ENCODE results near the gene UBE2F.

UBE2F gene

DNA sequence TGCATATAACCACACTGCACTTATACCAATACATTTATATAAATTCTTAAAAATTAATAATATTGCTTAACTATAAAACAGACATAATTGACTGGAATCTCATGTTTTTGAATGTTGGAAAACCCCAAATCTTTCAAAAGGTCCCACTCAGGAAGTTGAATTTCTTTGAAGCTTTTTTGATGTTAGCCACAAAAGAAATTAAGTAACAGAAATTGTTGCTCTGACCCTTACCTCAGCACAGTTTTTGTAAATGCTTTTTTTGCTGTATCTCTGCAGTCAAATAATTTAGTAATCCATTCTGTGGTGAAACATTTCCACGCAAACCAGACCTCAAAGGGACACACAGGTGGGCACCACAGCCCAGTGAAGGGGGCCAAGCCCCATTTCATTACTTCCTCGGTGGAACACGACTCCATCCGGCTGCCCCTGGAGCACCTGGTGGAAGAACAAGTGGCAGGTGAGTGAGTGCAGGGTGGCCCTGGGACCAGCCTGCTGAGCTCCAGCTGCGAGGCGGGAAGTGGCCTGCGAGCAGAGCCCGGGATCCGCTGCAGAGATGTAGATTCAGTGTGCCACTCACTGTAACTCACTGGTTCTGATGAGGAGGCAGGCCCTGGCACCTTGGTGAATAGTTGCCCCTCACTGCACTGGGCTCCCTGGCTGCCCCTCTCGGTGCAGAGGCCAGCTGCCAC lies 102.4 kb downstream of the UBE2F start:
- H3K9ac ChIP-seq (ENCODE audit: low read depth, low read length): no peak overlapping the region
- no peaks in the 10 kb centered on the region for H3K9me3 ChIP-seq (ENCODE audit: insufficient read depth, low read depth, low read length)
- no peak overlapping the region for H3K4me3 ChIP-seq (ENCODE audit: low read length)
- no peaks in the 10 kb centered on the region for H3K27me3 ChIP-seq (ENCODE audit: insufficient read depth, low read length)
- H3K27ac ChIP-seq (ENCODE audit: low read length): no peak overlapping the region
- no peaks in the 10 kb centered on the region for H3K4me1 ChIP-seq (ENCODE audit: insufficient read depth, low read length)
- peaks cover 93% of the 10 kb centered on the region for H3K36me3 ChIP-seq (ENCODE audit: insufficient read depth, low read depth, low read length)

- H3K27me3 ChIP-seq (ENCODE audit: insufficient read depth, low read length): no peaks in the 10 kb centered on the region
- H3K9ac ChIP-seq (ENCODE audit: low read depth, low read length): no peak overlapping the region
- peaks cover 93% of the 10 kb centered on the region for H3K36me3 ChIP-seq (ENCODE audit: insufficient read depth, low read depth, low read length)
- no peak overlapping the region for H3K27ac ChIP-seq (ENCODE audit: low read length)
- H3K4me3 ChIP-seq (ENCODE audit: low read length): no peak overlapping the region
- no peaks in the 10 kb centered on the region for H3K9me3 ChIP-seq (ENCODE audit: insufficient read depth, low read depth, low read length)
- no peaks in the 10 kb centered on the region for H3K4me1 ChIP-seq (ENCODE audit: insufficient read depth, low read length)
These were observed 103.1 kb downstream of the UBE2F start for GRCh38 chr2:238069877-238070276.

- Histone ChIP-seq H3K27ac (ENCODE audit: low read length) (no peak overlapping the region), H3K9ac (ENCODE audit: low read depth, low read length) (no peak overlapping the region), H3K4me1 (ENCODE audit: insufficient read depth, low read length) (peaks cover 3% of the 10 kb centered on the region; the same call in 1 of the 2 replicates), H3K4me3 (ENCODE audit: low read length) (no peak overlapping the region), H3K27me3 (ENCODE audit: insufficient read depth, low read length) (no peaks in the 10 kb centered on the region), H3K36me3 (ENCODE audit: insufficient read depth, low read depth, low read length) (peaks cover 80% of the 10 kb centered on the region), H3K9me3 (ENCODE audit: insufficient read depth, low read depth, low read length) (no peaks in the 10 kb centered on the region)
These were observed 108.6 kb downstream of the UBE2F start for GRCh38 chr2:238075397-238075796.

- Histone ChIP-seq H3K9me3 (ENCODE audit: insufficient read depth, low read depth, low read length) (no peaks in the 10 kb centered on the region), H3K36me3 (ENCODE audit: insufficient read depth, low read depth, low read length) (peaks cover 83% of the 10 kb centered on the region), H3K9ac (ENCODE audit: low read depth, low read length) (0 out of 2 replicates have a peak overlapping the region, but pooled peaks have one; percentile 13), H3K4me3 (ENCODE audit: low read length) (no peak overlapping the region), H3K4me1 (ENCODE audit: insufficient read depth, low read length) (peaks cover 3% of the 10 kb centered on the region; the same call in 1 of the 2 replicates), H3K27ac (ENCODE audit: low read length) (no peak overlapping the region), H3K27me3 (ENCODE audit: insufficient read depth, low read length) (no peaks in the 10 kb centered on the region)
These were observed 110.5 kb downstream of the UBE2F start for GRCh38 chr2:238077292-238077691.

- peaks cover 81% of the 10 kb centered on the region for H3K36me3 ChIP-seq (ENCODE audit: insufficient read depth, low read depth, low read length)
- H3K4me3 ChIP-seq (ENCODE audit: low read length): no peak overlapping the region
- no peak overlapping the region for H3K27ac ChIP-seq (ENCODE audit: low read length)
- no peaks in the 10 kb centered on the region for H3K9me3 ChIP-seq (ENCODE audit: insufficient read depth, low read depth, low read length)
- no peak overlapping the region for H3K9ac ChIP-seq (ENCODE audit: low read depth, low read length)
- H3K4me1 ChIP-seq (ENCODE audit: insufficient read depth, low read length): peaks cover 3% of the 10 kb centered on the region; the same call in 1 of the 2 replicates
- H3K27me3 ChIP-seq (ENCODE audit: insufficient read depth, low read length): no peaks in the 10 kb centered on the region
These were observed 113.1 kb downstream of the UBE2F start for GRCh38 chr2:238079874-238080327.

- H3K9ac ChIP-seq (ENCODE audit: low read depth, low read length): no peak overlapping the region
- peaks cover 3% of the 10 kb centered on the region; the same call in 1 of the 2 replicates for H3K4me1 ChIP-seq (ENCODE audit: insufficient read depth, low read length)
- peaks cover 81% of the 10 kb centered on the region for H3K36me3 ChIP-seq (ENCODE audit: insufficient read depth, low read depth, low read length)
- no peak overlapping the region for H3K4me3 ChIP-seq (ENCODE audit: low read length)
- no peaks in the 10 kb centered on the region for H3K9me3 ChIP-seq (ENCODE audit: insufficient read depth, low read depth, low read length)
- H3K27ac ChIP-seq (ENCODE audit: low read length): no peak overlapping the region
- no peaks in the 10 kb centered on the region for H3K27me3 ChIP-seq (ENCODE audit: insufficient read depth, low read length)
These were observed 113.7 kb downstream of the UBE2F start for GRCh38 chr2:238080518-238080917.

GRCh38 chr2:238081150-238081549 lies 114.3 kb downstream of the UBE2F start:
- H3K4me1 ChIP-seq (ENCODE audit: insufficient read depth, low read length): peaks cover 3% of the 10 kb centered on the region; the same call in 1 of the 2 replicates
- H3K4me3 ChIP-seq (ENCODE audit: low read length): no peak overlapping the region
- no peaks in the 10 kb centered on the region for H3K27me3 ChIP-seq (ENCODE audit: insufficient read depth, low read length)
- H3K9ac ChIP-seq (ENCODE audit: low read depth, low read length): no peak overlapping the region
- no peak overlapping the region for H3K27ac ChIP-seq (ENCODE audit: low read length)
- H3K36me3 ChIP-seq (ENCODE audit: insufficient read depth, low read depth, low read length): peaks cover 81% of the 10 kb centered on the region
- no peaks in the 10 kb centered on the region for H3K9me3 ChIP-seq (ENCODE audit: insufficient read depth, low read depth, low read length)

DNA sequence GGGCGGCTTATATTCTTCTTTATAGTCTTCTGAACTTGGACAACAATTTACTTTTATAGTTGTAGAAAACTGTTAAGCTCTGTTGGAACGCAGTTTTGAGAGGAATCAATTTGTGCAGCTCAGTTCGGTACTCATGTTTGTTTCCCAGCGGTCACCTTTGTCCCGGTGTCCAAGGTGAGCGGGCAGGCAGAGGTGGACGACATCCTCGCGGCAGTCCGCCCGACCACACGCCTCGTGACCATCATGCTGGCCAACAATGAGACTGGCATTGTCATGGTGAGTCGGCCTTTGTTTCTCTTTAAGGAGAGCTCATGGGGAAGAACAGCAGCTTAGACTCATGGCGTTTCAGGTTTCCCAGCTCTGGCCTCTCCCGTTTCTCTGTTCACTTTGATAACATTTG lies 114.7 kb downstream of the UBE2F start:
- Histone ChIP-seq H3K27ac (ENCODE audit: low read length) (no peak overlapping the region), H3K27me3 (ENCODE audit: insufficient read depth, low read length) (no peaks in the 10 kb centered on the region), H3K9me3 (ENCODE audit: insufficient read depth, low read depth, low read length) (no peaks in the 10 kb centered on the region), H3K36me3 (ENCODE audit: insufficient read depth, low read depth, low read length) (peaks cover 81% of the 10 kb centered on the region), H3K4me1 (ENCODE audit: insufficient read depth, low read length) (peaks cover 3% of the 10 kb centered on the region; the same call in 1 of the 2 replicates), H3K9ac (ENCODE audit: low read depth, low read length) (no peak overlapping the region), H3K4me3 (ENCODE audit: low read length) (no peak overlapping the region)

DNA sequence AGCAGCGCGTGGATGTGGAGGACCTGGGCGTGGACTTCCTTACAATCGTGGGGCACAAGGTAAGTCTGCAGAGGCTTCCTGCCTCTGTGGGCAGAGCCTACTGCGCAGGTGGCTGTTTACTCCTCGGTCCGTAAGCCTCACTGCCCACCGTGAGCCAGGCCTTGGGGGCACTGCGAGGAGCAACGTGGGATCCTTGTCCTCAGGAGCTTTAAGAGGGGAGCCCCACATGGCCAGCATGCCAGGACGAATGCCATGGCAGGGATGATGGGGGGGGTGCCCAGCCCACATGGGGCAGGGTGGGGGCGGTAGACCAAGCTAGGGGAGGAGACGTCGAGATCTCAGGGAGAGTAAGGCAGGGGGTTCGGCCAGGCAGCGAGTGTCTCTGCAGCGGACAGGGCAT lies 115.3 kb downstream of the UBE2F start:
- no peak overlapping the region for H3K4me3 ChIP-seq (ENCODE audit: low read length)
- H3K36me3 ChIP-seq (ENCODE audit: insufficient read depth, low read depth, low read length): peaks cover 79% of the 10 kb centered on the region
- H3K27ac ChIP-seq (ENCODE audit: low read length): no peak overlapping the region
- no peaks in the 10 kb centered on the region for H3K9me3 ChIP-seq (ENCODE audit: insufficient read depth, low read depth, low read length)
- no peak overlapping the region for H3K9ac ChIP-seq (ENCODE audit: low read depth, low read length)
- peaks cover 3% of the 10 kb centered on the region; the same call in 1 of the 2 replicates for H3K4me1 ChIP-seq (ENCODE audit: insufficient read depth, low read length)
- H3K27me3 ChIP-seq (ENCODE audit: insufficient read depth, low read length): no peaks in the 10 kb centered on the region

GRCh38 chr2:238082827-238083226 lies 116.0 kb downstream of the UBE2F start:
- no peak overlapping the region for H3K4me3 ChIP-seq (ENCODE audit: low read length)
- peaks cover 78% of the 10 kb centered on the region for H3K36me3 ChIP-seq (ENCODE audit: insufficient read depth, low read depth, low read length)
- H3K27me3 ChIP-seq (ENCODE audit: insufficient read depth, low read length): no peaks in the 10 kb centered on the region

GRCh38 chr2:238083919-238084318 lies 117.1 kb downstream of the UBE2F start:
- Histone ChIP-seq H3K4me3 (ENCODE audit: low read length) (no peak overlapping the region), H3K27me3 (ENCODE audit: insufficient read depth, low read length) (no peaks in the 10 kb centered on the region), H3K9me3 (ENCODE audit: insufficient read depth, low read depth, low read length) (no peaks in the 10 kb centered on the region), H3K27ac (ENCODE audit: low read length) (no peak overlapping the region), H3K4me1 (ENCODE audit: insufficient read depth, low read length) (peaks cover 3% of the 10 kb centered on the region; the same call in 1 of the 2 replicates), H3K36me3 (ENCODE audit: insufficient read depth, low read depth, low read length) (peaks cover 89% of the 10 kb centered on the region), H3K9ac (ENCODE audit: low read depth, low read length) (no peak overlapping the region)

More at GRCh38 chr2:238082827-238083226, 116.0 kb downstream of the UBE2F start:
- H3K9me3 ChIP-seq (ENCODE audit: insufficient read depth, low read depth, low read length): no peaks in the 10 kb centered on the region
- no peak overlapping the region for H3K9ac ChIP-seq (ENCODE audit: low read depth, low read length)
- H3K4me1 ChIP-seq (ENCODE audit: insufficient read depth, low read length): peaks cover 3% of the 10 kb centered on the region; the same call in 1 of the 2 replicates
- no peak overlapping the region for H3K27ac ChIP-seq (ENCODE audit: low read length)

DNA sequence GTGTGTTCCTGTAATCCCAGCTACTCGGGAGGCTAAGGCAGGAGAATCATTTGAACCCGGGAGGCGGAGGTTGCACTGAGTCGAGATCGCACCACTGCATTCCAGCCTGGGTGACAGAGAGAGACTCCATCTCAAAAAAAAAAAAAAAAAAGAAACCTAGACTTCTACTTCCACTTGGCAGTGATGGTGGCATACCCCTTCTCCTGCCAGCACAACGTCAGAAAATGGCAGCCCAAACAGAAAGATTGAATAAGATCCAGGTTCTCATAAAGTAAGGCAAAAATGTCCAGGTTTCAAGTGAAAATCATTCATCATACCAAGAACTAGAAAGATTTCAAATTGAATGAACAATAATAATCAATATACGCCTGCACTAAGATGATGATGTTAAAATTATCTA lies 117.9 kb downstream of the UBE2F start:
- no peak overlapping the region for H3K4me3 ChIP-seq (ENCODE audit: low read length)
- H3K9me3 ChIP-seq (ENCODE audit: insufficient read depth, low read depth, low read length): no peaks in the 10 kb centered on the region
- no peak overlapping the region for H3K9ac ChIP-seq (ENCODE audit: low read depth, low read length)
- H3K27ac ChIP-seq (ENCODE audit: low read length): no peak overlapping the region
- no peaks in the 10 kb centered on the region; the same call in 1 of the 2 replicates for H3K4me1 ChIP-seq (ENCODE audit: insufficient read depth, low read length)
- H3K27me3 ChIP-seq (ENCODE audit: insufficient read depth, low read length): no peaks in the 10 kb centered on the region
- H3K36me3 ChIP-seq (ENCODE audit: insufficient read depth, low read depth, low read length): peaks cover 88% of the 10 kb centered on the region
